ENCODE data around the gene FXYD5. TPM values are rescaled to one million over a fixed set of nuclear protein-coding genes. Genes with fewer than 3 reads are reported as not detected.

FXYD5 gene
- total RNA-seq, 1 experiment from 2014 or later, result 100 TPM

DNA sequence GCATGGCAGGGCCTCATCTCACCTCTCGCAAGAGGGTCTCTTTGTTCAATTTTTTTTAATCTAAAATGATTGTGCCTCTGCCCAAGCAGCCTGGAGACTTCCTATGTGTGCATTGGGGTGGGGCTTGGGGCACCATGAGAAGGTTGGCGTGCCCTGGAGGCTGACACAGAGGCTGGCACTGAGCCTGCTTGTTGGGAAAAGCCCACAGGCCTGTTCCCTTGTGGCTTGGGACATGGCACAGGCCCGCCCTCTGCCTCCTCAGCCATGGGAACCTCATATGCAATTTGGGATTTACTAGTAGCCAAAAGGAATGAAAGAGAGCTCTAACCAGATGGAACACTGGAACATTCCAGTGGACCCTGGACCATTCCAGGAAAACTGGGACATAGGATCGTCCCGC, 31.0 kb upstream of the FXYD5 start:
- Histone ChIP-seq H3K9me3 (ENCODE audit: control insufficient read depth, low read depth, low read length) (no peaks in the 10 kb centered on the region), H3K4ac (ENCODE audit: low read depth, low read length) (no peak overlapping the region), H4K91ac (ENCODE audit: insufficient read length, low read depth, low read length) (no peak overlapping the region), H4K5ac (ENCODE audit: insufficient read length, low read depth, low read length) (no peak overlapping the region), H3K56ac (ENCODE audit: insufficient read length, low read depth, low read length) (no peak overlapping the region), H3K14ac (ENCODE audit: insufficient read depth, low read length) (0 out of 2 replicates have a peak overlapping the region, but pooled peaks have one; percentile 20), H3K23me2 (ENCODE audit: insufficient read length, low read depth, low read length, poor library complexity, severe bottlenecking) (no peaks in the 10 kb centered on the region), H2BK5ac (ENCODE audit: insufficient read length, low read length) (no peak overlapping the region), H3K23ac (ENCODE audit: insufficient read length, low read depth, low read length) (no peak overlapping the region), H3K27ac (ENCODE audit: insufficient read length, low read depth, low read length) (no peak overlapping the region), H2BK20ac (ENCODE audit: low read depth, low read length, poor library complexity, severe bottlenecking) (no peak overlapping the region), H2BK12ac (ENCODE audit: insufficient read length, low read depth, low read length) (no peak overlapping the region), H3K79me1 (ENCODE audit: insufficient read depth, low read depth, low read length, poor library complexity, severe bottlenecking) (no peaks in the 10 kb centered on the region), H2AK5ac (ENCODE audit: insufficient read length, low read length) (no peak overlapping the region), H3K9ac (ENCODE audit: extremely low read depth, insufficient read length, low read length) (no peak overlapping the region), H2BK15ac (ENCODE audit: low read depth, low read length) (no peak overlapping the region), H4K20me1 (ENCODE audit: control insufficient read depth, insufficient read depth, insufficient read length) (no peaks in the 10 kb centered on the region), H3K27me3 (ENCODE audit: insufficient read depth, low read length) (no peaks in the 10 kb centered on the region), H3T11ph (ENCODE audit: low read length) (no peak overlapping the region), H4K8ac (replicated peaks; ENCODE audit: insufficient read length, low read depth, low read length) (no peak overlapping the region), H3K4me1 (ENCODE audit: insufficient read depth, low read length) (no peaks in the 10 kb centered on the region; the same call in 1 of the 2 replicates), H3K18ac (ENCODE audit: insufficient read length, low read depth, low read length) (no peak overlapping the region), H2BK120ac (ENCODE audit: low read depth, low read length, poor library complexity, severe bottlenecking) (no peak overlapping the region), H3K79me2 (ENCODE audit: insufficient read depth, low read length) (no peaks in the 10 kb centered on the region), H2AFZ (ENCODE audit: low read length) (no peak overlapping the region), H3K4me2 (ENCODE audit: insufficient read depth, insufficient read length, low read length) (no peak overlapping the region)
- DNase-seq, result no peak
- H3K27ac Mint-ChIP-seq, result peak overlapping the region in 1 of 3 experiments; percentile 27; a peak in 1 of 7 replicates
- no peaks in the 10 kb centered on the region for H3K9me3 Mint-ChIP-seq
- TF ChIP-seq, protein P1, sequence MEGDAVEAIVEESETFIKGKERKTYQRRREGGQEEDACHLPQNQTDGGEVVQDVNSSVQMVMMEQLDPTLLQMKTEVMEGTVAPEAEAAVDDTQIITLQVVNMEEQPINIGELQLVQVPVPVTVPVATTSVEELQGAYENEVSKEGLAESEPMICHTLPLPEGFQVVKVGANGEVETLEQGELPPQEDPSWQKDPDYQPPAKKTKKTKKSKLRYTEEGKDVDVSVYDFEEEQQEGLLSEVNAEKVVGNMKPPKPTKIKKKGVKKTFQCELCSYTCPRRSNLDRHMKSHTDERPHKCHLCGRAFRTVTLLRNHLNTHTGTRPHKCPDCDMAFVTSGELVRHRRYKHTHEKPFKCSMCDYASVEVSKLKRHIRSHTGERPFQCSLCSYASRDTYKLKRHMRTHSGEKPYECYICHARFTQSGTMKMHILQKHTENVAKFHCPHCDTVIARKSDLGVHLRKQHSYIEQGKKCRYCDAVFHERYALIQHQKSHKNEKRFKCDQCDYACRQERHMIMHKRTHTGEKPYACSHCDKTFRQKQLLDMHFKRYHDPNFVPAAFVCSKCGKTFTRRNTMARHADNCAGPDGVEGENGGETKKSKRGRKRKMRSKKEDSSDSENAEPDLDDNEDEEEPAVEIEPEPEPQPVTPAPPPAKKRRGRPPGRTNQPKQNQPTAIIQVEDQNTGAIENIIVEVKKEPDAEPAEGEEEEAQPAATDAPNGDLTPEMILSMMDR (conservative IDR thresholded peaks at IDR 0.05), result no peak
- peaks cover 3% of the 10 kb centered on the region for H3K27me3 Mint-ChIP-seq (ENCODE audit: low read depth)
- no CpG with 5 or more reads among the region's 5 CpGs for WGBS (ENCODE audit: extremely low coverage, insufficient read length, low lambda C conversion rate)
- H3K4me1 Mint-ChIP-seq, result peaks cover 31 to 34% of the 10 kb centered on the region in 2 experiments
- H3K36me3 Mint-ChIP-seq (ENCODE audit: insufficient read depth in 1 of 3, low read depth in 3 of 3), result no peaks in the 10 kb centered on the region
- no peak overlapping the region; a peak in 1 of 5 replicates for H3K4me3 Mint-ChIP-seq
